Aorta (tissue), 5 donors: ENCODE data around the gene ZNF77. TPM values are rescaled to one million over a fixed set of nuclear protein-coding genes. Genes with fewer than 3 reads are reported as not detected.
A peak's percentile ranks its signal among the peaks of the same experiment; 100 is the strongest.
"Not testable (repeated sequence)": the region's sequence is repeated elsewhere in the genome, so short reads cannot be mapped to it uniquely, and the experiment has no call there.

Experiments used
- ATAC-seq: fragments of 200-7000 bp; cut with Tn5 transposase; one replicate; pipeline ENCODE4 v1.9.1; 2022; ENCODE audit warnings: moderate library complexity; ENCODE audit not compliant: low FRiP score
- DNase-seq, 2 donors: peaks; one replicate each; pipeline ENCODE4 v3.0.0-alpha.2; 2020
- H3K27ac ChIP-seq, 2 donors: one replicate each; pipeline ENCODE4 v1.5.1; 2013; ENCODE audit warnings: low read length in 2 of 2, mild to moderate bottlenecking in 2 of 2, moderate library complexity in 2 of 2, control low read depth in 1 of 2, inconsistent platforms in 1 of 2, low read depth in 1 of 2
- H3K27me3 ChIP-seq, 2 donors: one replicate each; pipeline ENCODE4 v1.6.1; 2013; ENCODE audit warnings: control low read depth in 1 of 2, low read length in 1 of 2, mild to moderate bottlenecking in 1 of 2, moderate library complexity in 1 of 2; ENCODE audit not compliant: insufficient read depth in 2 of 2, control insufficient read depth in 1 of 2
- H3K36me3 ChIP-seq, 2 donors: one replicate each; pipeline ENCODE4 v1.6.1; 2013; ENCODE audit warnings: control low read depth in 1 of 2, low read length in 1 of 2, mild to moderate bottlenecking in 1 of 2; ENCODE audit not compliant: insufficient read depth in 2 of 2, control insufficient read depth in 1 of 2
- H3K4me1 ChIP-seq, 2 donors: one replicate each; pipeline ENCODE4 v1.6.1; 2013; ENCODE audit warnings: low read length in 2 of 2, control low read depth in 1 of 2, mild to moderate bottlenecking in 1 of 2, moderate library complexity in 1 of 2; ENCODE audit not compliant: insufficient read depth in 2 of 2, control insufficient read depth in 1 of 2
- H3K4me3 ChIP-seq, 2 donors: one replicate each; pipeline ENCODE4 v1.5.1; 2013; ENCODE audit warnings: low read length in 2 of 2, control low read depth in 1 of 2, mild to moderate bottlenecking in 1 of 2
- H3K9me3 ChIP-seq: one replicate; pipeline ENCODE4 v1.6.1; 2013; ENCODE audit warnings: mild to moderate bottlenecking, low read length; ENCODE audit not compliant: control insufficient read depth
- WGBS, 2 donors: extraction: QIAGEN DNeasy Blood & Tissue Kit; methylation state at CpG; one replicate each; pipeline ENCODE4 v1.1.7; 2013; 5-methylcytosine and 5-hydroxymethylcytosine counted together
- intact Hi-C, 2 donors: fragments of 100-400 bp; cut with DNase I; formaldehyde crosslinking; loops; one replicate each; pipeline versions ENCODE4 v1.14.2 to v1.15.0; 2022
- polyA plus RNA-seq, 2 donors: library from polyadenylated mRNA; stranded (reverse); fragments of 200-250 nt; gene quantifications; one replicate each; pipeline ENCODE4 v1.2.3, GENCODE V29; 2013
- total RNA-seq, 2 donors: library from RNA; stranded (reverse); fragmentation: NEBNext Ultra II Directional; extraction: Animal tissue kit (Norgen Biotek cat#: 25700); gene quantifications; one replicate each; pipeline ENCODE4 v1.2.1, GENCODE V29; 2021
- donor health status: healthy with polysubstance abuse.
- donor health status: Bipolar disorder and iron deficiency.
- donor health status: DM: no; HTN: no; CAD: no.
- donor health status: DM: no; HTN: no; CAD: no.
- donor health status: DM: yes; HTN: yes; CAD: no.

The ZNF77 gene
- total and polyA plus RNA-seq, 4 donors: 1.3 to 4.5 (median 3.6) TPM

- intact Hi-C loops: no loop called here
- WGBS, 2 donors: 39 to 46% methylated on average over 17 of the region's 17 CpGs
- no peak overlapping the region for H3K27ac ChIP-seq
These were observed 909 bp upstream of the ZNF77 start for GRCh38 chr19:2945575-2946184.

GRCh38 chr19:2944403-2944774 is 382 bp downstream of the ZNF77 start:
- DNase-seq: no peak
- H3K27ac ChIP-seq: no peak overlapping the region
- no peaks in the 10 kb centered on the region for H3K36me3 ChIP-seq
- no peak for ATAC-seq
- intact Hi-C loops: no loop called here
- no peaks in the 10 kb centered on the region for H3K4me1 ChIP-seq
- H3K27me3 ChIP-seq: no peaks in the 10 kb centered on the region
- 2 to 3% methylated on average over 22 to 23 of the region's 23 CpGs for WGBS, 2 donors
- peak overlapping the region; percentile 65 for H3K4me3 ChIP-seq
- H3K9me3 ChIP-seq: no peaks in the 10 kb centered on the region

More at GRCh38 chr19:2945575-2946184, 909 bp upstream of the ZNF77 start:
- H3K4me1 ChIP-seq: no peaks in the 10 kb centered on the region
- DNase-seq (no peak), ATAC-seq (no peak)
- H3K27me3 ChIP-seq: no peaks in the 10 kb centered on the region
- no peaks in the 10 kb centered on the region for H3K9me3 ChIP-seq
- H3K4me3 ChIP-seq: peak overlapping the region; percentile 31 to 61
- H3K36me3 ChIP-seq: no peaks in the 10 kb centered on the region

- H3K4me3 ChIP-seq: no peak overlapping the region
- 87 to 88% methylated on average over 14 of the region's 14 CpGs for WGBS, 2 donors
- no peak for ATAC-seq
- H3K27me3 ChIP-seq: no peaks in the 10 kb centered on the region
- DNase-seq: no peak
- H3K27ac ChIP-seq: no peak overlapping the region
- no peaks in the 10 kb centered on the region for H3K36me3 ChIP-seq
- intact Hi-C loops: no loop called here
- H3K9me3 ChIP-seq: no peaks in the 10 kb centered on the region
- no peaks in the 10 kb centered on the region for H3K4me1 ChIP-seq
These were observed 1.7 kb downstream of the ZNF77 start for GRCh38 chr19:2942928-2943640.

- intact Hi-C loops: not testable (repeated sequence)
These were observed 8.9 kb downstream of the ZNF77 start for GRCh38 chr19:2935863-2936262.

GRCh38 chr19:2933490-2933910 is 11.3 kb downstream of the ZNF77 start:
- no peak overlapping the region for H3K4me3 ChIP-seq
- H3K27ac ChIP-seq: no peak overlapping the region
- H3K27me3 ChIP-seq: no peaks in the 10 kb centered on the region
- intact Hi-C loops: no loop called here
- DNase-seq (no peak), ATAC-seq (no peak)
- peaks cover 3 to 7% of the 10 kb centered on the region in 2 donors for H3K36me3 ChIP-seq
- peaks cover 14% of the 10 kb centered on the region for H3K9me3 ChIP-seq
- 97 to 98% methylated on average over 18 of the region's 18 CpGs for WGBS, 2 donors
- H3K4me1 ChIP-seq: no peaks in the 10 kb centered on the region

More at GRCh38 chr19:2935863-2936262, 8.9 kb downstream of the ZNF77 start:
- not testable (repeated sequence) for DNase-seq, H3K4me3 ChIP-seq, H3K27me3 ChIP-seq, H3K4me1 ChIP-seq, H3K27ac ChIP-seq, H3K36me3 ChIP-seq, ATAC-seq
- peaks cover 14% of the 10 kb centered on the region for H3K9me3 ChIP-seq
- 95 to 96% methylated on average over 4 of the region's 4 CpGs for WGBS, 2 donors

GRCh38 chr19:2927032-2927430 is 17.7 kb downstream of the ZNF77 start:
- intact Hi-C loops: no loop called here
- Histone ChIP-seq H3K36me3 (no peaks in the 10 kb centered on the region), H3K27ac (no peak overlapping the region), H3K27me3 (no peaks in the 10 kb centered on the region), H3K4me3 (no peak overlapping the region), H3K9me3 (no peaks in the 10 kb centered on the region), H3K4me1 (no peaks in the 10 kb centered on the region)
- WGBS, 2 donors: 91 to 93% methylated on average over 18 of the region's 18 CpGs
- ATAC-seq: no peak
- no peak for DNase-seq

- Histone ChIP-seq H3K9me3 (no peaks in the 10 kb centered on the region), H3K27me3 (no peaks in the 10 kb centered on the region), H3K4me3 (no peak overlapping the region), H3K36me3 (no peaks in the 10 kb centered on the region), H3K4me1 (no peaks in the 10 kb centered on the region), H3K27ac (no peak overlapping the region)
- DNase-seq (no peak), ATAC-seq (no peak)
- intact Hi-C loops: no loop called here
- 82 to 85% methylated on average over 53 of the region's 53 CpGs for WGBS, 2 donors
These were observed 18.3 kb downstream of the ZNF77 start for GRCh38 chr19:2926341-2927031.

- H3K9me3 ChIP-seq: no peaks in the 10 kb centered on the region
- no peaks in the 10 kb centered on the region for H3K4me1 ChIP-seq
- intact Hi-C loops: no loop called here
- WGBS, 2 donors: 36 to 51% methylated on average over 4 of the region's 4 CpGs
- no peak overlapping the region for H3K4me3 ChIP-seq
- no peak overlapping the region for H3K27ac ChIP-seq
- no peaks in the 10 kb centered on the region for H3K27me3 ChIP-seq
- ATAC-seq (no peak), DNase-seq (no peak)
- H3K36me3 ChIP-seq: no peaks in the 10 kb centered on the region
These were observed 21.3 kb downstream of the ZNF77 start for GRCh38 chr19:2923510-2923909.
